CD4-positive, alpha-beta T cell (primary cell): ENCODE data around the gene PTPRD. TPM values are rescaled to one million over a fixed set of nuclear protein-coding genes. Genes with fewer than 3 reads are reported as not detected.

Experiments used
- ATAC-seq: fragments of 200-7000 bp; cut with Tn5 transposase; one replicate; pipeline ENCODE4 v1.10.0; 2022; ENCODE audit warnings: mild to moderate bottlenecking; ENCODE audit not compliant: poor library complexity
- CTCF ChIA-PET: fragments of 350-600 bp; sonication (Branson Sonifier 250); formaldehyde crosslinking; loops from one replicate; lab custom pipeline; 2021; ENCODE audit warnings: antibody characterized with exemption, inconsistent platforms; lab: Charles Lee
- POLR2A ChIA-PET: fragments of 350-600 bp; sonication (Branson Sonifier 250); formaldehyde crosslinking; loops from one replicate; lab custom pipeline; 2021; ENCODE audit warnings: antibody characterized with exemption, inconsistent platforms; lab: Charles Lee
- DNase-seq, 14 experiments: peaks; one replicate each; pipeline ENCODE4 v3.0.0-alpha.2; 2013 to 2020; ENCODE audit warnings: mixed read lengths in 2 of 14
- H3K27ac ChIP-seq, 2 donors: one replicate each; pipeline versions ENCODE4 v1.5.1 to v1.7.0; 2013; ENCODE audit warnings: low read length in 2 of 2, low read depth in 1 of 2, mild to moderate bottlenecking in 1 of 2
- H3K27me3 ChIP-seq, 2 experiments: 1 replicate in 1 of 2; 2 replicates in 1 of 2; pipeline versions ENCODE4 v1.6.1 to v1.7.0; 2013; ENCODE audit warnings: low read length in 2 of 2, control low read depth in 1 of 2, mild to moderate bottlenecking in 1 of 2, moderate library complexity in 1 of 2; ENCODE audit not compliant: insufficient read depth in 2 of 2, control insufficient read depth in 1 of 2
- H3K36me3 ChIP-seq: one replicate; pipeline ENCODE4 v1.6.1; 2013; ENCODE audit warnings: low read length, control low read depth; ENCODE audit not compliant: insufficient read depth
- H3K4me1 ChIP-seq: one replicate; pipeline ENCODE4 v1.6.1; 2013; ENCODE audit warnings: low read length, control low read depth; ENCODE audit not compliant: insufficient read depth
- H3K4me3 ChIP-seq: one replicate; pipeline ENCODE4 v1.5.1; 2013; ENCODE audit warnings: mild to moderate bottlenecking, low read length, moderate library complexity
- H3K9me3 ChIP-seq, 2 experiments: 1 replicate in 1 of 2; 2 replicates in 1 of 2; pipeline versions ENCODE4 v1.6.1 to v1.7.0; 2013; ENCODE audit warnings: low read length in 2 of 2, mild to moderate bottlenecking in 2 of 2, control low read depth in 1 of 2, moderate library complexity in 1 of 2; ENCODE audit not compliant: control insufficient read depth in 1 of 2, insufficient read depth in 1 of 2
- H3K27ac Mint-ChIP-seq: one replicate; pipeline ENCODE4 v1.8.0; 2020; ENCODE audit warnings: mixed read lengths
- H3K27me3 Mint-ChIP-seq: one replicate; pipeline ENCODE4 v1.8.0; 2021; ENCODE audit warnings: mixed read lengths
- H3K36me3 Mint-ChIP-seq: one replicate; pipeline ENCODE4 v1.8.0; 2021; ENCODE audit warnings: low read depth, mixed read lengths
- H3K4me1 Mint-ChIP-seq: one replicate; pipeline ENCODE4 v1.8.0; 2021; ENCODE audit warnings: low read depth, mixed read lengths
- H3K4me3 Mint-ChIP-seq: one replicate; pipeline ENCODE4 v1.8.0; 2020; ENCODE audit warnings: mild to moderate bottlenecking, mixed read lengths
- H3K9me3 Mint-ChIP-seq: one replicate; pipeline ENCODE4 v1.8.0; 2020; ENCODE audit warnings: mixed read lengths
- intact Hi-C, 2 experiments: fragments of 100-400 bp; cut with DNase I in 1 of 2; cut with micrococcal nuclease in 1 of 2; formaldehyde crosslinking; loops; one replicate each; pipeline versions ENCODE4 v1.15.1 to v1.9.0; 2023 to 2025; cut with DNase I, micrococcal nuclease
- total RNA-seq, 174 experiments: library from RNA in 2 of 174; stranded (reverse) in 2 of 174; gene quantifications; one replicate each; pipeline ENCODE4 v1.2.3 and lab custom pipeline; 2021 to 2026
- TF ChIP-seq, protein P1 (sequence below): fragments of 200-600 bp; IDR thresholded peaks from one replicate; pipeline ENCODE4 v1.8.0; 2022; ENCODE audit warnings: antibody characterized with exemption, mild to moderate bottlenecking

PTPRD gene
- total RNA-seq, 2 experiments from 2014 or later: not detected

DNA sequence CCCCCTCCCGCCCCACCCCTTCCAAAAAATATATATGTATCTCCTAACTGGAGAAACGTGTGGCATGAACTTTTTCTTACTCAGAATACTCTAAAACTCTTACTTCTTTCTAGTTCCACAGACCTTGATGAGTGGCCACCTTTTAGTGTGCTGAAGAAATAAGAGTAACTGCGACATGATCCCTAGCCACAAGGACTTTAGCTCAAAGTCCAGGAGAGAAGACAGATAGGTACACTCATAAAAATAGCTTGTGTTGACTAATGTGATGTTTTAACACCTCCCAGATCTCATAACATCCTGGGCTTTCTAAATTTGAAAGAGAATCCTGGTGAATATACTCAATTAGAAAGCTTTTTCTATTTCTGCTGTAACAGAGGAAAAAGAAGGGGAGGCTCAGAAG, 1808.2 kb downstream of the PTPRD start:
- CTCF ChIA-PET: no interaction called here
- no peak for DNase-seq
- no peaks in the 10 kb centered on the region for H3K4me1 Mint-ChIP-seq

DNA sequence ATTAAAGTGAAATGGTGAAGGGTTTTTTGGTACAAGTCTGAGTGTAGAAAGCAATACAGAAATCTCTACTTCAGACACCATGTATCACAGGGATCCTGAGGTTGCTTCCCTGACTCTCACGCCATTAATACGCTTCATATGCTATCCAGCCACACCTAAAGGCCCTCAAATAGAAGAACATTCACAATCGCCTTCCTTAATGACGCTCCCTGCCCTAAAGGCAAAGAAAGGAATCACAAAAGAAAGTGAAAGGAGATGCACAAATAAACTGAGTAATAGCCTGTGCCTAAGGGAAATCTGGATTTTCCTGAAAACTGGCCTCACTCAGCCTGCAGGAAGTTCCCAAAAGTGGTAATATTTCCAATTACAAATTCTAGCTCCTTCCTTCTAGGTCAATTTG, 1810.6 kb downstream of the PTPRD start:
- Histone ChIP-seq H3K4me1 (no peaks in the 10 kb centered on the region), H3K4me3 (no peak overlapping the region), H3K27me3 (no peaks in the 10 kb centered on the region), H3K36me3 (no peaks in the 10 kb centered on the region), H3K9me3 (no peaks in the 10 kb centered on the region), H3K27ac (no peak overlapping the region)
- DNase-seq (no peak), ATAC-seq (no peak)
- H3K4me3 Mint-ChIP-seq: no peak overlapping the region
- H3K4me1 Mint-ChIP-seq: no peaks in the 10 kb centered on the region
- no peaks in the 10 kb centered on the region for H3K36me3 Mint-ChIP-seq
- no peaks in the 10 kb centered on the region for H3K9me3 Mint-ChIP-seq
- POLR2A ChIA-PET: no interaction called here
- H3K27ac Mint-ChIP-seq: no peak overlapping the region
- intact Hi-C loops: no loop called here
- TF ChIP-seq, protein P1, sequence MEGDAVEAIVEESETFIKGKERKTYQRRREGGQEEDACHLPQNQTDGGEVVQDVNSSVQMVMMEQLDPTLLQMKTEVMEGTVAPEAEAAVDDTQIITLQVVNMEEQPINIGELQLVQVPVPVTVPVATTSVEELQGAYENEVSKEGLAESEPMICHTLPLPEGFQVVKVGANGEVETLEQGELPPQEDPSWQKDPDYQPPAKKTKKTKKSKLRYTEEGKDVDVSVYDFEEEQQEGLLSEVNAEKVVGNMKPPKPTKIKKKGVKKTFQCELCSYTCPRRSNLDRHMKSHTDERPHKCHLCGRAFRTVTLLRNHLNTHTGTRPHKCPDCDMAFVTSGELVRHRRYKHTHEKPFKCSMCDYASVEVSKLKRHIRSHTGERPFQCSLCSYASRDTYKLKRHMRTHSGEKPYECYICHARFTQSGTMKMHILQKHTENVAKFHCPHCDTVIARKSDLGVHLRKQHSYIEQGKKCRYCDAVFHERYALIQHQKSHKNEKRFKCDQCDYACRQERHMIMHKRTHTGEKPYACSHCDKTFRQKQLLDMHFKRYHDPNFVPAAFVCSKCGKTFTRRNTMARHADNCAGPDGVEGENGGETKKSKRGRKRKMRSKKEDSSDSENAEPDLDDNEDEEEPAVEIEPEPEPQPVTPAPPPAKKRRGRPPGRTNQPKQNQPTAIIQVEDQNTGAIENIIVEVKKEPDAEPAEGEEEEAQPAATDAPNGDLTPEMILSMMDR: no peak
- H3K27me3 Mint-ChIP-seq: no peaks in the 10 kb centered on the region
- CTCF ChIA-PET: no interaction called here

More for the DNA sequence above, 1808.2 kb downstream of the PTPRD start:
- Mint-ChIP-seq H3K27ac (no peak overlapping the region), H3K27me3 (no peaks in the 10 kb centered on the region), H3K4me3 (no peak overlapping the region), H3K9me3 (no peaks in the 10 kb centered on the region), H3K36me3 (no peaks in the 10 kb centered on the region)
- no peaks in the 10 kb centered on the region for H3K27me3 ChIP-seq
- no peaks in the 10 kb centered on the region for H3K4me1 ChIP-seq
- TF ChIP-seq, protein P1: no peak
- no peaks in the 10 kb centered on the region for H3K9me3 ChIP-seq
- ATAC-seq: no peak
- H3K4me3 ChIP-seq: no peak overlapping the region
- POLR2A ChIA-PET: no interaction called here
- no peaks in the 10 kb centered on the region for H3K36me3 ChIP-seq
- intact Hi-C loops: no loop called here
- H3K27ac ChIP-seq: no peak overlapping the region

DNA sequence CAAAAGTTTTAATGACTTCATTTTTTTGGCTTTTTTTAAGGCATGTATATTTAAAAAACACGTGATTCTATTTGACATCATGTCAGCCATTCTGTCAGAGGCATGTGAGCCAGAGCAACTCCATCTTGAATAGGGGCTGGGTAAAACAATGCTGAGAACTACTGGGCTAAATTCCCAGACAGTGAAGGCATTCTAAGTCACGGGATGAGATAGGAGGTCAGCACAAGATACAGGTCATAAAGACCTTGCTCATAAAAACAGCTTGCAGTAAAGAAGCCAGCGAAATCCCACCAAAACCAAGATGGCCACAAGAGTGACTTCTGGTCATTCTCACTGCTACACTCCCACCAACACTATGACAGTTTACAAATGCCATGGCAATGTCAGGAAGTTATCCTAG, 1812.6 kb downstream of the PTPRD start:
- ChIA-PET POLR2A (no interaction called here), CTCF (no interaction called here)
- Mint-ChIP-seq H3K4me1 (no peaks in the 10 kb centered on the region), H3K27me3 (no peaks in the 10 kb centered on the region), H3K9me3 (no peaks in the 10 kb centered on the region), H3K27ac (no peak overlapping the region), H3K36me3 (no peaks in the 10 kb centered on the region), H3K4me3 (no peak overlapping the region)
- DNase-seq (no peak), ATAC-seq (no peak)
- TF ChIP-seq, protein P1: no peak
- no peaks in the 10 kb centered on the region for H3K36me3 ChIP-seq
- intact Hi-C loops: no loop called here
- H3K27ac ChIP-seq: no peak overlapping the region
- no peaks in the 10 kb centered on the region for H3K9me3 ChIP-seq
- no peaks in the 10 kb centered on the region for H3K4me1 ChIP-seq
- H3K4me3 ChIP-seq: no peak overlapping the region
- no peaks in the 10 kb centered on the region for H3K27me3 ChIP-seq
